Measurements from ENCODE around the gene NEUROD2. TPM values are rescaled to one million over a fixed set of nuclear protein-coding genes. Genes with fewer than 3 reads are reported as not detected.
A peak's percentile ranks its signal among the peaks of the same experiment; 100 is the strongest.

Gene NEUROD2
- total RNA-seq, 1 donor from 2014 or later: not detected

DNA sequence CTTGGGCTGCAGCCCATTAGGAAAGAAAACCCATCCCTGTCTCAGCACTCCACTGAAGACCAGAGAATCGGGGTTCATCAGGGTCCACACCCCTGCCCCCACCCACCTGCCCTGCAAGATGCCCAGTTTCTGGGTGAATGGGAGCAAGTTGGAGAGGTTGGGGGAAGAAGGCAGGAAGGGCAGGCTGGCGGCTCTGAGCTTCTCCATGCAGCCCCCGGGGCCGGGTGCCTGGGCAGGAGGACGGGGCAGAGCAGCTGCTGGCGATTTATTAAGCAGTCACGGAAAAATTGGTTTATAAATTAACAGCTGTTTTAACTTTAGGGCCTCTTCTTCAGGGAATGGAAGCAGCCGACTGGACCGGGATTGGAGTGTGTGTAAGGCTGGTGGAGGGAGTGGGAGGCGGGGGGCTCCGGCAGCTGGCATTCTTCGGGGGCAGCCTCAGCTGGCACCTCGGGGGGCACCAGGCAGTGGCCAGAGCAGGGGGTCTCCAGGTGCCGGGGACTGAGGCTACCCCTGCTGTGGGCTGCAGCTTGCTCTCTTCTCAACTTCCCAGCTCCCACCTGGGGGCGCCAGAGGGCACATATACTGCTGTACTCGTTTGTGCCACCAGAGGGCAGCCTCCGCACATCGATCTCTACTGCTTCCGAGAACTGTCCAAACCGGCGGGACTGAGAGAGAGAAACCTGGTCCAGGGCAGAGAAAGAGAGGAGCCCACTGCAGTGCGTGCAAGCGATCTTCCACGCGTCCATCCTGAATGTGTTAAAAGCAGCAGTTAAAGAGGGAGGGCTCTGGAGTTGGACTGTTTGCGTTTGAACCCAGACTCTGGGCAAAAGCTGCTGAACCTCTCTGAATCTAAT is 14.0 kb upstream of the NEUROD2 start:
- Mint-ChIP-seq H3K9me3 (ENCODE audit: unreplicated experiment) (no peaks in the 10 kb centered on the region), H3K36me3 (ENCODE audit: low read depth, unreplicated experiment) (no peaks in the 10 kb centered on the region), H3K27me3 (ENCODE audit: low read depth, unreplicated experiment) (peaks cover 77% of the 10 kb centered on the region), H3K4me1 (ENCODE audit: low read depth, unreplicated experiment) (no peaks in the 10 kb centered on the region), H3K4me3 (ENCODE audit: unreplicated experiment) (peak overlapping the region; percentile 47), H3K27ac (ENCODE audit: unreplicated experiment) (no peak overlapping the region)
- no peaks in the 10 kb centered on the region for H3K9me3 ChIP-seq (ENCODE audit: insufficient read depth, low read depth, low read length)
- H4K20me1 ChIP-seq (ENCODE audit: insufficient read depth, low read length): no peaks in the 10 kb centered on the region
- no peaks in the 10 kb centered on the region for H3K79me2 ChIP-seq (ENCODE audit: insufficient read depth, low read length)
- H3K4me2 ChIP-seq (ENCODE audit: low read length): peak overlapping the region; percentile 71
- peaks cover 12% of the 10 kb centered on the region for H3K4me1 ChIP-seq (ENCODE audit: insufficient read depth, low read length)
- no peak overlapping the region for H3K27ac ChIP-seq (ENCODE audit: low read depth, low read length)
- peak overlapping the region; percentile 64 for H2AFZ ChIP-seq (ENCODE audit: low read depth, low read length)
- no peak overlapping the region for H3K9ac ChIP-seq (ENCODE audit: low read length)
- H3K36me3 ChIP-seq (ENCODE audit: insufficient read depth, low read length): no peaks in the 10 kb centered on the region
- DNase-seq (ENCODE audit: low read depth) (peak; percentile 31), FAIRE-seq (no peak)
- TF ChIP-seq, protein P1, sequence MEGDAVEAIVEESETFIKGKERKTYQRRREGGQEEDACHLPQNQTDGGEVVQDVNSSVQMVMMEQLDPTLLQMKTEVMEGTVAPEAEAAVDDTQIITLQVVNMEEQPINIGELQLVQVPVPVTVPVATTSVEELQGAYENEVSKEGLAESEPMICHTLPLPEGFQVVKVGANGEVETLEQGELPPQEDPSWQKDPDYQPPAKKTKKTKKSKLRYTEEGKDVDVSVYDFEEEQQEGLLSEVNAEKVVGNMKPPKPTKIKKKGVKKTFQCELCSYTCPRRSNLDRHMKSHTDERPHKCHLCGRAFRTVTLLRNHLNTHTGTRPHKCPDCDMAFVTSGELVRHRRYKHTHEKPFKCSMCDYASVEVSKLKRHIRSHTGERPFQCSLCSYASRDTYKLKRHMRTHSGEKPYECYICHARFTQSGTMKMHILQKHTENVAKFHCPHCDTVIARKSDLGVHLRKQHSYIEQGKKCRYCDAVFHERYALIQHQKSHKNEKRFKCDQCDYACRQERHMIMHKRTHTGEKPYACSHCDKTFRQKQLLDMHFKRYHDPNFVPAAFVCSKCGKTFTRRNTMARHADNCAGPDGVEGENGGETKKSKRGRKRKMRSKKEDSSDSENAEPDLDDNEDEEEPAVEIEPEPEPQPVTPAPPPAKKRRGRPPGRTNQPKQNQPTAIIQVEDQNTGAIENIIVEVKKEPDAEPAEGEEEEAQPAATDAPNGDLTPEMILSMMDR (IDR thresholded peaks at IDR 0.05; ENCODE audit: insufficient read depth, low read depth, low read length): peak; percentile 100
- no peak for TF ChIP-seq EZH2 (IDR thresholded peaks at IDR 0.05; ENCODE audit: insufficient read depth, low read length)
- H3K4me3 ChIP-seq (ENCODE audit: insufficient read depth, low read depth, low read length): no peak overlapping the region
- peaks cover 34% of the 10 kb centered on the region for H3K27me3 ChIP-seq (ENCODE audit: insufficient read depth, low read length)

- no peak overlapping the region for H2AFZ ChIP-seq (ENCODE audit: low read depth, low read length)
- TF ChIP-seq, protein P1 (IDR thresholded peaks at IDR 0.05; ENCODE audit: insufficient read depth, low read depth, low read length): no peak
- TF ChIP-seq EZH2 (IDR thresholded peaks at IDR 0.05; ENCODE audit: insufficient read depth, low read length): no peak
- Mint-ChIP-seq H3K4me1 (ENCODE audit: low read depth, unreplicated experiment) (no peaks in the 10 kb centered on the region), H3K36me3 (ENCODE audit: low read depth, unreplicated experiment) (no peaks in the 10 kb centered on the region), H3K27me3 (ENCODE audit: low read depth, unreplicated experiment) (peaks cover 79% of the 10 kb centered on the region), H3K27ac (ENCODE audit: unreplicated experiment) (no peak overlapping the region), H3K4me3 (ENCODE audit: unreplicated experiment) (no peak overlapping the region), H3K9me3 (ENCODE audit: unreplicated experiment) (no peaks in the 10 kb centered on the region)
- H3K79me2 ChIP-seq (ENCODE audit: insufficient read depth, low read length): no peaks in the 10 kb centered on the region
- H3K4me2 ChIP-seq (ENCODE audit: low read length): no peak overlapping the region
- H3K9me3 ChIP-seq (ENCODE audit: insufficient read depth, low read depth, low read length): no peaks in the 10 kb centered on the region
- no peaks in the 10 kb centered on the region for H3K36me3 ChIP-seq (ENCODE audit: insufficient read depth, low read length)
- no peak overlapping the region for H3K9ac ChIP-seq (ENCODE audit: low read length)
- no peaks in the 10 kb centered on the region for H4K20me1 ChIP-seq (ENCODE audit: insufficient read depth, low read length)
- peaks cover 11% of the 10 kb centered on the region for H3K4me1 ChIP-seq (ENCODE audit: insufficient read depth, low read length)
- no peak for FAIRE-seq
- DNase-seq (ENCODE audit: low read depth): no peak
- no peak overlapping the region for H3K27ac ChIP-seq (ENCODE audit: low read depth, low read length)
- H3K4me3 ChIP-seq (ENCODE audit: insufficient read depth, low read depth, low read length): no peak overlapping the region
- H3K27me3 ChIP-seq (ENCODE audit: insufficient read depth, low read length): peaks cover 29% of the 10 kb centered on the region
Observed at GRCh38 chr17:39619786-39620101, 12.0 kb upstream of the NEUROD2 start.

Measured in astrocyte (in vitro differentiated cells and primary cell).